HG03175 (cell line): ENCODE data around the gene SLC12A7.

Experiments
- ATAC-seq: cut with Tn5 transposase; IDR thresholded peaks from one replicate; pipeline ENCODE4 v1.9.1; 2021; ENCODE audit warnings: mild to moderate bottlenecking, moderate library complexity; ENCODE audit not compliant: unreplicated experiment

The SLC12A7 gene

GRCh38 chr5:1012313-1012841, 99.5 kb downstream of the SLC12A7 start:
- no peak for ATAC-seq

GRCh38 chr5:1011741-1012312, 100.0 kb downstream of the SLC12A7 start:
- no peak for ATAC-seq

GRCh38 chr5:1011226-1011631, 100.6 kb downstream of the SLC12A7 start:
- ATAC-seq, result no peak

GRCh38 chr5:1010641-1011046, 101.2 kb downstream of the SLC12A7 start:
- no peak for ATAC-seq

GRCh38 chr5:1010181-1010510, 101.7 kb downstream of the SLC12A7 start:
- no peak for ATAC-seq

GRCh38 chr5:1009359-1010180, 102.3 kb downstream of the SLC12A7 start:
- no peak for ATAC-seq

- no peak for ATAC-seq
Observed at GRCh38 chr5:1008451-1009358, 103.2 kb downstream of the SLC12A7 start, which contains the start of gene NKD2. NKD2 (plus strand) TSS chr5:1008802; CDS start chr5:1009058, 256 bp downstream.

- ATAC-seq, result no peak
Observed at GRCh38 chr5:1007681-1008450, 104.0 kb downstream of the SLC12A7 start.

GRCh38 chr5:1007221-1007680, 104.6 kb downstream of the SLC12A7 start:
- ATAC-seq, result no peak

- no peak for ATAC-seq
Observed at GRCh38 chr5:1006656-1007071, 105.2 kb downstream of the SLC12A7 start.

- ATAC-seq, result no peak
Observed at GRCh38 chr5:1005904-1006655, 105.8 kb downstream of the SLC12A7 start.

- no peak for ATAC-seq
Observed at GRCh38 chr5:1005249-1005851, 106.5 kb downstream of the SLC12A7 start.

GRCh38 chr5:1004461-1005248, 107.2 kb downstream of the SLC12A7 start:
- ATAC-seq, result no peak

- no peak for ATAC-seq
Observed at GRCh38 chr5:1003296-1003937, 108.4 kb downstream of the SLC12A7 start.

- no peak for ATAC-seq
Observed at GRCh38 chr5:1002836-1003235, 109.0 kb downstream of the SLC12A7 start.

GRCh38 chr5:1002271-1002546, 109.7 kb downstream of the SLC12A7 start:
- no peak for ATAC-seq

GRCh38 chr5:1001406-1002270, 110.2 kb downstream of the SLC12A7 start:
- ATAC-seq, result no peak
